Measurements from ENCODE around the gene COBLL1.

Gene COBLL1

DNA sequence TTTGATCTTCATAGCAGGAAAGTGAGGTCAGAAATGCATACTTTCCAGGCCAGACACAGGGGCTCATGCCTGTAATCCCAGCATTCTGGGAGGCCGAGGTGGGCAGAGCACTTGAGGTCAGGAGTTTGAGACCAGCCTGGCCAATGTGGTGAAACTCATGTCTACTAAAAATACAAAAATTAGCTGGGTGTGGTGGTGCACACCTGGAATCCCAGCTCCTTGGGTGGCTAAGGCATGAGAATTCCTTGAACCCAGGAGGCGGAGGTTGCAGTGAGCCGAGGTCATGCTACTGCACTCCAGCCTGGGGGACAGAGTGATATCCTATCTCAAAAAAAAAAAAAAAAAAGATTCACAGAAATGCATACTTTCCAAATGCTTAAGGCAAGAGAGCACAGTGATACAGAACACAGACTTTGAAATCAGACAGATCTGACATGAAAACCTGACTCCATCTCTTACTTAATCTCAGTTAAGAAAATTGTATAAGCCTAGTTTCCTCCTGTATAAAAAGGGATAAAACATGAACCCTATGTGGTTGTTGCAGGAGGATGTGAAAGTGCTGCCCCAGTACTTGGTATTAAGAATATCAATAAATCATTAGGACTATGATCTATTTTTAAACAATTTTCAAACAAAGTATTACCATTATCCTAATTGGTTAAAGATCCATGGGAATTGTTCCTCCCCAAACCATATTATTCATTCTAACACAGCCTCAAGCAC lies 26.4 kb downstream of the COBLL1 start:
- no peak for DNase-seq

- DNase-seq = no peak
Measured at GRCh38 chr2:164813535-164813934, 28.1 kb downstream of the COBLL1 start.

GRCh38 chr2:164812378-164812777 lies 29.2 kb downstream of the COBLL1 start:
- DNase-seq = no peak

DNA sequence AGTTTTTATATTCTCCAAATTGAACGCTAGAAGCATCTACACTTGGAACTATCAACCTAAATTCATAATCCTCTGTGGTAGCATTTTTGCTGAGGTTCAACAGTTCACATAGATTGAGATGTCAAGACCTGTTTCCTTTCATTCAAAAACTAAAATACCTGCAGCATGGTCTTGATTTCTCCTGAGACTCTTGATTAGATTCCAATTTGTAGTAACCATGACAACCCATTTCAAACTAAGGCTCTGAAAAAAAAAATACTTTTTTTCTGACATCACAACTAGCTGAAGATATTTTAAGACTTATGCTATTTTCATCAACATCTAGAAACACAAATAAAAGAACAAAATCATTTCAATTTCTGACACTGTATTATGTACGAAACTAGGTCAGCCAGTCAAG lies 29.8 kb downstream of the COBLL1 start:
- DNase-seq = no peak

DNA sequence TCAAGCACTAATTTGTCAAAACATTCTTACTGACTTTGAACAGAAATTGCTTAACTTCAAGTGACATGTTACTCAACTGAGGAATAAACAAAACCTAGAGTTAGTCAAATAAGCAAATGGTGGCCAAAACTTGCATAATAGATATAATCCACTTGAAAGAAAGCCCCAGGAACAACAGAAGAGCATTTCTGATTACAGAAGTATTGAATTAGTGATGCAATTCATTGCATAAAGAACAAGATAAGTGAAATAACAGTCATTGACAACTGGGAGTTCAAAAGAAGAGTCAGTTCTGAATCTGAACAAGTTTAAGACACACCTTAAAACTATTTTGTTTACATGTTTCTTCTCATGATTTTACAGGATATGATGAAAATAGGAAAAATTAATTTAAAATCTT lies 30.8 kb downstream of the COBLL1 start:
- DNase-seq = no peak

GRCh38 chr2:164808776-164809175 lies 32.8 kb downstream of the COBLL1 start:
- DNase-seq = no peak

DNA sequence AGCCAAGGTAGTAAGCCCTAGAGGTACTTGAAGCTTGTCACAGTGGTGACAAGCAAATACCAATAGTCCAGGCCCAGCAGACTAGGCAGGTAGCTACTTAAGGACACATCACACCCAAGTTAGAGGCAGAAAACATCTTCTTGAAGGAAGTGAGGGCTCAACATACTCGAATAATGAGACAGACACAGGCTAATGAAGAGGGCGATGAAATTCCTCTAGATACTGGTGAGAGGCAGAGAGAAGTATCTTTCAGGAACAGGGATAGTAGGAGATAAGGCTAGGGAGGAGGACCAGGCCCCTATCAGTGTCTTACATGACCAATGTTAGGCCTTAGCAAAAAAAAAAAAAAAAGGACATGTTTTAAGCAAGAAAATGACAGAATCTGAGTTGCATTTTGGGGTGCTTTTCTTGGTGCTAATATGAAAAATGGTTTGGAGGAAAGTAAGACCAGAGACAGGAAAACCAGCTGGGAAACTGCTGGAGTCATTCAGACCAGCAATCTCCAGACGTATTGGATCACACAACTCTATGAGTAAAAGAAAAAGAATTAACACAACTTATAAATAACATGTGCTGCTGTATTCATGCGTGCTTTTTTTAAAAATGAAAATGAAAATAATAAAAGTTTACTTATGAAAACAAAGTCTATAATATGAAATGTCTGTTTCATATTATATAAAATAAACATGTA lies 37.7 kb downstream of the COBLL1 start:
- DNase-seq = no peak

GRCh38 chr2:164802095-164802707 lies 39.4 kb downstream of the COBLL1 start:
- DNase-seq = no peak

GRCh38 chr2:164800572-164800971 lies 41.1 kb downstream of the COBLL1 start:
- DNase-seq = no peak

GRCh38 chr2:164797627-164798026 lies 44.0 kb downstream of the COBLL1 start:
- DNase-seq = no peak

GRCh38 chr2:164796999-164797398 lies 44.6 kb downstream of the COBLL1 start:
- DNase-seq = no peak

DNA sequence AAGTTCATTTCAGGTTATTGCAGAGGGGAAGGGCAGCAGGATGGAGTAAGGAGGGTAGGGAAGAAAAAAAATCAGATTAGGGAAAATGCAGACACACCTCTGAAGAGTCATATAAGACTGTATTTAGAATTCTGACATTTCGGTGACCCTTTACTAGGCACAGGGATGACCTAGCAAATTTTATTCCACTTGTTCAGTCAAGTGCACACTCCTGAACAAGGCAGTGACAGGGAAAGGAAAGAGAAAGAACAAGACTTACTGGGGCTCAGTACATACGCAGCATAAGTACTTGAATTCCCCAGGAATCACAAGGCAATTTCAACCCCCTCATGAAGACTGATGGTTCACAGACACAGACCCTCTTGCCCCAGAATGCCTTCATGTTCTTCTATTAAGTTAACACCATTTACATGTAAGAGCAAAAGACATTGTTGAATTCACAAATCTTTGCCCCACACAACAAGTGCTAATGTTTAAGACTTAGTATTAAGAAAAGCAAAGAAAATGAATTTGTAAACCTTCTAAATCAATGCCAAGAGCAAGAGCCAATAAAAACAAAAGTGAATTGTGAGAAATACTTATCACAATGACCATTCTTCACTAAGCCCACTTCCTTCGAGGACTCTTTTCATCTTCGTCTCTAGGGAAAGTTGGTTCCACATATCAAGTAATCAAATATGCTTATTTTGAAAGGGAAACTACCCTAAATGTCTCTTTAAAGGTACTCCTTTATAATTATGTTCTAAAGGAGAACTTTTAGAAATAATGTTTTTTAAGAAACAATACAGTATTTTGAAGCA lies 47.0 kb downstream of the COBLL1 start:
- DNase-seq = no peak

- DNase-seq = no peak
Measured at GRCh38 chr2:164794016-164794415, 47.6 kb downstream of the COBLL1 start.

GRCh38 chr2:164793529-164793928 lies 48.1 kb downstream of the COBLL1 start:
- no peak for DNase-seq

DNA sequence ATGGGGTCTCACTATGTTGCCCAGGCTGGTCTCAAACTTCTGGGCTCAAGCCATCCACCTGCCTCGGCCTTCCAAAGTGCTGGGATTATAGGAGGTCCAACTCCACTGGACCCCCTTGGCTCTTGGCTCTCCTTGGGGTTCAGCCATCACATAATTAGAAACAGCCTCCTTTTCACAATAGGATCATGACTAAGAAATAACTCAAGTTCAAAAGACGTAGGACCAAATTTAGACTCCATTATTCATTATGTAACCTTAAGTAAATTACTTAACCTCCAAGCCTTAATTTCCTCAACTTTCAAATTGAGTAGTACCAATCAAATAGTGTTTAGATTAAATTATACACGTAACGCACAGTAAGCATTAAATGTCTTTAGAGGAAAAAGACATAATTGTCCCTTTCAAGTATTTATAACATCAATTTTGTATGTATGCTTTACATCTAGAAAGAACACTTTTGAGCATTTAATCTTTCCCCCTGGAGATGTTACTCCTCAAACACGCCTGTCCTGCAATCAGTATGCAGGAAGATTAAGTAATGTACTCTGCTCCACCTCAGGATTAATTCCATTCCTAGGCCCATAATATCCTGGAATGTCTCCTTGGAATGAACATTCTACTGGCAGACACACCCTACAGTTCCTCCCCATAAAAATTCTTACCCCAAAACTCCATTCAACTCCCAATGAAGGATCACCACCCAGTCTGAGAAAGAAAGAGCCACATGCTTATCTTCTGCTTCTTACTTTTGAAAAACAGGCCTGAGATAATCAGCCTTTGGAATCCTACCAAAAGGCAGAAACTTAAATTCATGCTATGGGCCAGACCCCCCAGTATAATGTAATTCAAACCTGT lies 49.1 kb downstream of the COBLL1 start:
- no peak for DNase-seq

DNA sequence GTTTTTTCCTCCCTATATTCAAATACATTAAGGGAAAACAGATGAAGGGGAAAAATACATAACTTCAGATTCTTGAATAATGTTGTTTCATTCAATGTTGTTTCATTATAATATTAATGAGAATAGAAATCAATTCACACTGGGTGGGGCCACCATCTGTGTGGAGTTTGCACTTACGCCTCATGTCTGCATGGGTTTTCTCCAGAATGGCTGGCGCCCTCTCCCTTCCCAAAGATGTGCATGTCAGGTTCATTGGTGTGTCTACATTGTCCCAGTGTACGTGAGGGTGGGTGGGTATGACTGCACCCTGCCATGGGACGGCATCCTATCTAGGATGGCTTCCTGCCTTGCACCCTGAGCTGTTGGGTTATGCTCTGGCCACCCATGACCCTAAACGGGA lies 51.7 kb downstream of the COBLL1 start:
- no peak for DNase-seq

DNA sequence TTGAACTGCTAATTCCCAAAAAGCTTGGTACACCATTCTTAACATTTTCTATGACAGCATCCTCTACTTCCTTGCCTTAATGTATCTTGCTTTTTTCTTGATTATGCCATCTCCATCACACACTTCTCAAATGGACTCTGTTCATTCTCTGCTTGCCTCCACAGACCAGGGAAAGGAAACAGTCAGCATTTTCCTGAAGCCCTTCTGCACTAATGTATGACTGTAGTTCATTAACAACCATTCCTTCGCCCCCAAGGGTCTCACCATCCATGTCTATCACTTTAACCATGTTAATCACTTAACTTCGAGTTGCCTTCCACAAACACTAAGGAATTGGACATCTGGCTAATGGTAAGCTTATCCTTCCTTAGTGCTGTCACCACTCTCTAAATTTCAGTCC lies 54.8 kb downstream of the COBLL1 start:
- no peak for DNase-seq

DNA sequence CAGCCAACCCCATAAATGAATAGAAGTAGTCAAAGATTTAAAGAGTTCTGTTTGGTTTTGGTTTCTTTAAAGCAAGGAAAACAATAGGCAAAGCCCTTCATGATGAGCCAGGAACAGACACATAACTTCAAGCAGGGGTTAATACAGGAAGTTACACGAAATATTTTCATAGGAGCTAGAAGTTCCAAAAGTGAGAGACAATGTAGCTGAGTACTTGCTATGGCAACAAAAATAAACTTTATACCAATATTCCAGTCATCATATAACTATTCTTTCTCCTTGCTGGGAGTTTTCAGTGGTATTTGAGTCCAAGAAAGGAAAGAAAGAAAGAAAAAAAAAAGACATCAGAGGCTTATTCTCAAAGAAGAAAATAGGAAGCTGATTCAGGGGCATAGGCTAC lies 56.2 kb downstream of the COBLL1 start:
- DNase-seq = no peak

GRCh38 chr2:164784376-164784775 lies 57.2 kb downstream of the COBLL1 start:
- DNase-seq = no peak

GRCh38 chr2:164782323-164782722 lies 59.3 kb downstream of the COBLL1 start:
- DNase-seq = no peak

DNA sequence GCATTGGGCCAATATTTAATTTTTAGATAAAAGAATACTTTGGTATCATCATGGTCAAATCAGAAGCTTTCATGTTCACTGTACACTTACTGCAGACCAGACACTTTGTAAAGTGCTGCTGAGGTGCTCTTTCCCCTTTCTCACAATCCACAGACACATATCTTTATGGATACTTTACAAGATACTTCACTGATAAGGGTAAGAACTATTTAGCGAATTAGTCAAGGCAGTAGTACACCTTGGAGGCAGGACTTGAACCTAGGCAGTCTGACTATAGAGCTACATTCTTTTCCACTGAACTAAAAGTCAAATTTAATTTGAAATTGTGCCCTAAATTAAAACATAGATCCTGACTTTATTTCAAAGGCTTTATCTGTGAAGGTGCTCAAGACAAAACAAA lies 60.2 kb downstream of the COBLL1 start:
- DNase-seq = no peak

DNA sequence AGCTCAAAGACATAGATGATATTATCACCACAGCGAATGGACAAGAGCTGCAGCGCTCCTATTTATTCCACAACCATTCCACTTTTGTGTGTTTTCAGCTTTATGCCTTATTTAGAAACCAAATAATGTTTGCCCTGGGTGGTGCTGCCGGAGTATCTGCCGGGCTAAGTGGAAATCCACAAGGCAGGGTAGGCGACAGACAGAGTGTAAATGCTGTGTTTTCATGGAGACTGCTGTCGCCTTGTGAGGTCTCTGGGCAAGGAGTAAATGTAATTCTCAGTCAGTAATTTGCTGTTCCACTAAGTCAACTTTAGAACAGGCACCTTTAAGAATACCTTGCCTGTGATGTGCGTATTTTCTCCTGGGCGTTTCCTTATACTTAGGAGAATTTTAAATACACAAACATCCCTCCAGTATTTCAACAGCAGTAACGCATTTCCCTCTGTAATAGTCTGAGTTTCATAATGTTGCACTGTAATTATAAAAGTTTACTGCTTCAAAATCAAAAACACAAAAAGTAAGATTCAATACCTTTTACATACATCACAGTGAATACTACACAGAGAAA lies 60.9 kb downstream of the COBLL1 start:
- DNase-seq = no peak
